Measurements from ENCODE around the gene PPP4R2. TPM values are rescaled to one million over a fixed set of nuclear protein-coding genes. Genes with fewer than 3 reads are reported as not detected.

The PPP4R2 gene
- total and polyA plus RNA-seq, 10 of the 15 experiments (the other 5 are each of a cell fraction or from before 2014, with no cell fraction given), result 16.7 to 83.4 (median 38.9) TPM

- TF ChIP-seq RELB (IDR thresholded peaks at IDR 0.05; ENCODE audit: low read depth), result no peak
Observed at GRCh38 chr3:73074781-73075180, 78.2 kb downstream of the PPP4R2 start (continued).

- in situ Hi-C loops (cut with MboI) (loop anchor here (5.0 to 10.0 kb wide), 4 partner anchors 143 to 1346 kb away; no protein-coding TSS in a partner anchor), intact Hi-C loops (cut with micrococcal nuclease; ENCODE audit: unreplicated experiment) (no loop called here)
- Histone ChIP-seq H3K4me3 (no peak overlapping the region), H3K4me1 (ENCODE audit: control insufficient read depth, insufficient read depth, low read length) (0 out of 2 replicates have a peak, but pooled peaks cover 3% of the 10 kb centered on the region), H4K20me1 (ENCODE audit: control insufficient read depth, insufficient read depth) (no peaks in the 10 kb centered on the region), H3K27me3 (replicated peaks in 1 of 2; ENCODE audit: control insufficient read depth in 2 of 2, insufficient read depth in 2 of 2, low read length in 1 of 2) (no peaks in the 10 kb centered on the region), H3K9me3 (replicated peaks; ENCODE audit: control insufficient read depth, insufficient read depth, low read length) (no peaks in the 10 kb centered on the region), H3K27ac (ENCODE audit: control insufficient read depth, insufficient read depth) (no peak overlapping the region), H3K9ac (ENCODE audit: control insufficient read depth, insufficient read depth, low read length) (no peak overlapping the region), H2AFZ (ENCODE audit: control insufficient read depth, low read depth, low read length) (no peak overlapping the region), H3K4me2 (ENCODE audit: control insufficient read depth, insufficient read depth) (no peak overlapping the region; the same call in 1 of the 2 replicates), H3K36me3 (ENCODE audit: control insufficient read depth in 2 of 2, insufficient read depth in 2 of 2, low read length in 1 of 2) (no peaks in the 10 kb centered on the region), H3K79me2 (ENCODE audit: control insufficient read depth, insufficient read depth, low read length) (no peaks in the 10 kb centered on the region)
- FAIRE-seq (no peak), ATAC-seq (peak; percentile 87), DNase-seq (ENCODE audit: low read depth, low spot score) (no peak)
- BruUV-seq (replicated peaks), result no TSS peak
- POLR2A ChIA-PET, result interaction anchor here (0.5 kb wide), 1 partner anchor 53 kb away, joined by 7 read pairs; no protein-coding TSS in a partner anchor
- CTCF ChIA-PET, result interaction anchor here (0.7 to 1.6 kb wide), 4 partner anchors 14 to 127 kb away, joined by 3 to 4 read pairs (median 3); no protein-coding TSS in a partner anchor
- SMC1A ChIA-PET (ENCODE audit: uncharacterized antibody, unreplicated experiment), result interaction anchor here (1.3 to 1.6 kb wide), 3 partner anchors 24 to 119 kb away, joined by 3 to 5 read pairs (median 3); no protein-coding TSS in a partner anchor
- RAD21 ChIA-PET (ENCODE audit: unreplicated experiment), result interaction anchor here (1.1 kb wide), 1 partner anchor 137 kb away, joined by 3 read pairs; no protein-coding TSS in a partner anchor
- 61% methylated on average over 17 of the region's 17 CpGs for WGBS (ENCODE audit: insufficient coverage, insufficient replicate concordance, low lambda C conversion rate, missing lambda C conversion rate)
- no peak for TF ChIP-seq SRF (IDR thresholded peaks at IDR 0.05; ENCODE audit: low read depth in 2 of 2, low read length in 2 of 2)
- TF ChIP-seq ESRRA (IDR thresholded peaks at IDR 0.05; ENCODE audit: low read length), result no peak
- TF ChIP-seq NR2C2 (IDR thresholded peaks at IDR 0.05; ENCODE audit: borderline replicate concordance, control insufficient read depth, insufficient read length, low read depth), result no peak
- no peak for TF ChIP-seq TCF12 (IDR thresholded peaks at IDR 0.05; ENCODE audit: low read depth, low read length)
- no peak for TF ChIP-seq MLLT1 (IDR thresholded peaks at IDR 0.05)
- TF ChIP-seq YY1 (IDR thresholded peaks at IDR 0.05; ENCODE audit: low read depth, low read length), result 0 out of 2 replicates have a peak, but pooled peaks have one; percentile 34
- TF ChIP-seq CBX3 (IDR thresholded peaks at IDR 0.05; ENCODE audit: borderline replicate concordance, low read depth), result no peak
- TF ChIP-seq POLR2A (IDR thresholded peaks at IDR 0.05; ENCODE audit: low read depth, low read length), result no peak
- TF ChIP-seq CREB1 (IDR thresholded peaks at IDR 0.05; ENCODE audit: low read depth), result no peak
- TF ChIP-seq RB1 (IDR thresholded peaks at IDR 0.05; ENCODE audit: borderline replicate concordance), result no peak
- TF ChIP-seq RELA (IDR thresholded peaks at IDR 0.05; ENCODE audit: borderline replicate concordance, partially characterized antibody), result no peak
- no peak for TF ChIP-seq SMARCA5 (IDR thresholded peaks at IDR 0.05)
- no peak for TF ChIP-seq ETV6 (conservative IDR thresholded peaks at IDR 0.05 in 1 of 2, IDR thresholded peaks at IDR 0.05 in 1 of 2; ENCODE audit: borderline replicate concordance in 1 of 2, low read depth in 1 of 2)
- TF ChIP-seq NFYA (IDR thresholded peaks at IDR 0.05; ENCODE audit: borderline replicate concordance, low read depth, low read length), result no peak
- no peak for TF ChIP-seq HDGF (IDR thresholded peaks at IDR 0.05)
- 0 out of 2 replicates have a peak, but pooled peaks have one; percentile 9 for TF ChIP-seq ZNF384 (IDR thresholded peaks at IDR 0.05; ENCODE audit: borderline replicate concordance, low read depth, low read length)
- TF ChIP-seq STAT1 (conservative IDR thresholded peaks at IDR 0.05), result no peak
- no peak for TF ChIP-seq HDAC6 (IDR thresholded peaks at IDR 0.05; ENCODE audit: unreplicated experiment)
- TF ChIP-seq SUPT20H (IDR thresholded peaks at IDR 0.05; ENCODE audit: borderline replicate concordance, control insufficient read depth, low read depth, low read length), result no peak
Observed at GRCh38 chr3:73080216-73080966, 83.8 kb downstream of the PPP4R2 start.
